ENCODE results near the gene ANKMY2.

The ANKMY2 gene

GRCh38 chr7:16587790-16588189 is 57.8 kb downstream of the ANKMY2 start:
- no peaks in the 10 kb centered on the region for H3K9me3 ChIP-seq (ENCODE audit: low read depth, low read length)
- H3K9ac ChIP-seq (ENCODE audit: insufficient read length) = no peak overlapping the region
- TF ChIP-seq EZH2 (IDR thresholded peaks at IDR 0.05) = no peak
- TF ChIP-seq FOXP2 (optimal IDR thresholded peaks at IDR 0.05; ENCODE audit: control extremely low read depth, extremely low read length, insufficient read depth) = no peak
- no peak for TF ChIP-seq POLR2AphosphoS5 (IDR thresholded peaks at IDR 0.05; ENCODE audit: borderline replicate concordance, low read depth, low read length)
- no peak overlapping the region for H3K27ac ChIP-seq
- H3K36me3 ChIP-seq (ENCODE audit: insufficient read depth, low read length) = no peaks in the 10 kb centered on the region; the same call in 1 of the 2 replicates
- no peak overlapping the region for H3K4me3 ChIP-seq
- no peak for DNase-seq (ENCODE audit: low read depth, low spot score)

- Histone ChIP-seq H3K9me3 (ENCODE audit: low read depth, low read length) (no peaks in the 10 kb centered on the region), H3K4me3 (no peak overlapping the region), H3K36me3 (ENCODE audit: insufficient read depth, low read length) (no peaks in the 10 kb centered on the region), H3K27ac (no peak overlapping the region), H3K9ac (ENCODE audit: insufficient read length) (no peak overlapping the region)
- TF ChIP-seq FOXP2 (optimal IDR thresholded peaks at IDR 0.05; ENCODE audit: control extremely low read depth, extremely low read length, insufficient read depth) = no peak
- no peak for TF ChIP-seq EZH2 (IDR thresholded peaks at IDR 0.05)
- TF ChIP-seq POLR2AphosphoS5 (IDR thresholded peaks at IDR 0.05; ENCODE audit: borderline replicate concordance, low read depth, low read length) = no peak
- DNase-seq (ENCODE audit: low read depth, low spot score) = no peak
Measured at GRCh38 chr7:16587129-16587528, 58.4 kb downstream of the ANKMY2 start.

- no peak for DNase-seq (ENCODE audit: low read depth, low spot score)
- H3K27ac ChIP-seq = no peak overlapping the region
- no peak for TF ChIP-seq FOXP2 (optimal IDR thresholded peaks at IDR 0.05; ENCODE audit: control extremely low read depth, extremely low read length, insufficient read depth)
- TF ChIP-seq EZH2 (IDR thresholded peaks at IDR 0.05) = no peak
- no peaks in the 10 kb centered on the region for H3K36me3 ChIP-seq (ENCODE audit: insufficient read depth, low read length)
- no peak overlapping the region for H3K9ac ChIP-seq (ENCODE audit: insufficient read length)
- H3K4me3 ChIP-seq = no peak overlapping the region
- no peaks in the 10 kb centered on the region for H3K9me3 ChIP-seq (ENCODE audit: low read depth, low read length)
Measured at GRCh38 chr7:16586081-16586874, 59.3 kb downstream of the ANKMY2 start.

- Histone ChIP-seq H3K9me3 (ENCODE audit: low read depth, low read length) (no peaks in the 10 kb centered on the region), H3K4me3 (no peak overlapping the region), H3K36me3 (ENCODE audit: insufficient read depth, low read length) (no peaks in the 10 kb centered on the region), H3K9ac (ENCODE audit: insufficient read length) (no peak overlapping the region), H3K27ac (no peak overlapping the region)
- no peak for DNase-seq (ENCODE audit: low read depth, low spot score)
- no peak for TF ChIP-seq FOXP2 (optimal IDR thresholded peaks at IDR 0.05; ENCODE audit: control extremely low read depth, extremely low read length, insufficient read depth)
- no peak for TF ChIP-seq POLR2AphosphoS5 (IDR thresholded peaks at IDR 0.05; ENCODE audit: borderline replicate concordance, low read depth, low read length)
- TF ChIP-seq EZH2 (IDR thresholded peaks at IDR 0.05) = no peak
Measured at GRCh38 chr7:16585540-16585939, 60.0 kb downstream of the ANKMY2 start.

GRCh38 chr7:16583834-16584233 is 61.7 kb downstream of the ANKMY2 start:
- Histone ChIP-seq H3K36me3 (ENCODE audit: insufficient read depth, low read length) (no peaks in the 10 kb centered on the region), H3K9ac (ENCODE audit: insufficient read length) (no peak overlapping the region), H3K9me3 (ENCODE audit: low read depth, low read length) (no peaks in the 10 kb centered on the region), H3K4me3 (no peak overlapping the region), H3K27ac (no peak overlapping the region)
- DNase-seq (ENCODE audit: low read depth, low spot score) = no peak
- no peak for TF ChIP-seq EZH2 (IDR thresholded peaks at IDR 0.05)
- no peak for TF ChIP-seq FOXP2 (optimal IDR thresholded peaks at IDR 0.05; ENCODE audit: control extremely low read depth, extremely low read length, insufficient read depth)
- no peak for TF ChIP-seq POLR2AphosphoS5 (IDR thresholded peaks at IDR 0.05; ENCODE audit: borderline replicate concordance, low read depth, low read length)

- TF ChIP-seq POLR2AphosphoS5 (IDR thresholded peaks at IDR 0.05; ENCODE audit: borderline replicate concordance, low read depth, low read length) (no peak), FOXP2 (optimal IDR thresholded peaks at IDR 0.05; ENCODE audit: control extremely low read depth, extremely low read length, insufficient read depth) (no peak), EZH2 (IDR thresholded peaks at IDR 0.05) (no peak)
- no peak for DNase-seq (ENCODE audit: low read depth, low spot score)
Measured at GRCh38 chr7:16581286-16581685, 64.3 kb downstream of the ANKMY2 start.

GRCh38 chr7:16579216-16579615 is 66.3 kb downstream of the ANKMY2 start:
- no peak for DNase-seq (ENCODE audit: low read depth, low spot score)
- Histone ChIP-seq H3K27ac (no peak overlapping the region), H3K9me3 (ENCODE audit: low read depth, low read length) (no peaks in the 10 kb centered on the region), H3K36me3 (ENCODE audit: insufficient read depth, low read length) (no peaks in the 10 kb centered on the region), H3K4me3 (no peak overlapping the region), H3K9ac (ENCODE audit: insufficient read length) (no peak overlapping the region)
- TF ChIP-seq FOXP2 (optimal IDR thresholded peaks at IDR 0.05; ENCODE audit: control extremely low read depth, extremely low read length, insufficient read depth) (no peak), POLR2AphosphoS5 (IDR thresholded peaks at IDR 0.05; ENCODE audit: borderline replicate concordance, low read depth, low read length) (no peak), EZH2 (IDR thresholded peaks at IDR 0.05) (no peak)

More at GRCh38 chr7:16581286-16581685, 64.3 kb downstream of the ANKMY2 start:
- Histone ChIP-seq H3K9ac (ENCODE audit: insufficient read length) (no peak overlapping the region), H3K36me3 (ENCODE audit: insufficient read depth, low read length) (no peaks in the 10 kb centered on the region), H3K4me3 (no peak overlapping the region), H3K27ac (no peak overlapping the region), H3K9me3 (ENCODE audit: low read depth, low read length) (no peaks in the 10 kb centered on the region)

GRCh38 chr7:16571941-16572340 is 73.6 kb downstream of the ANKMY2 start:
- no peak overlapping the region for H3K9ac ChIP-seq (ENCODE audit: insufficient read length)
- TF ChIP-seq FOXP2 (optimal IDR thresholded peaks at IDR 0.05; ENCODE audit: control extremely low read depth, extremely low read length, insufficient read depth) = no peak
- no peak for TF ChIP-seq EZH2 (IDR thresholded peaks at IDR 0.05)
- TF ChIP-seq POLR2AphosphoS5 (IDR thresholded peaks at IDR 0.05; ENCODE audit: borderline replicate concordance, low read depth, low read length) = no peak
- no peaks in the 10 kb centered on the region for H3K9me3 ChIP-seq (ENCODE audit: low read depth, low read length)
- H3K4me3 ChIP-seq = no peak overlapping the region
- DNase-seq (ENCODE audit: low read depth, low spot score) = no peak
- H3K27ac ChIP-seq = no peak overlapping the region
- H3K36me3 ChIP-seq (ENCODE audit: insufficient read depth, low read length) = no peaks in the 10 kb centered on the region
